Thyroid gland (tissue), 4 donors: ENCODE data around the gene GGT5.

Source experiments
- CTCF ChIP-seq, 6 experiments: fragments of 200-600 bp in 3 of 6; fragments of 450-650 bp in 3 of 6; sonication (generic) in 3 of 6; IDR thresholded peaks; one replicate each; pipeline ENCODE4 v1.5.1; 2016 to 2019; ENCODE audit warnings: antibody characterized with exemption in 6 of 6, mild to moderate bottlenecking in 2 of 6, inconsistent platforms in 1 of 6, moderate library complexity in 1 of 6
- POLR2A ChIP-seq, 2 donors: fragments of 450-650 bp; IDR thresholded peaks; one replicate each; pipeline ENCODE4 v1.6.1; 2017; ENCODE audit warnings: antibody characterized with exemption in 2 of 2, mild to moderate bottlenecking in 2 of 2, moderate library complexity in 1 of 2

DNA sequence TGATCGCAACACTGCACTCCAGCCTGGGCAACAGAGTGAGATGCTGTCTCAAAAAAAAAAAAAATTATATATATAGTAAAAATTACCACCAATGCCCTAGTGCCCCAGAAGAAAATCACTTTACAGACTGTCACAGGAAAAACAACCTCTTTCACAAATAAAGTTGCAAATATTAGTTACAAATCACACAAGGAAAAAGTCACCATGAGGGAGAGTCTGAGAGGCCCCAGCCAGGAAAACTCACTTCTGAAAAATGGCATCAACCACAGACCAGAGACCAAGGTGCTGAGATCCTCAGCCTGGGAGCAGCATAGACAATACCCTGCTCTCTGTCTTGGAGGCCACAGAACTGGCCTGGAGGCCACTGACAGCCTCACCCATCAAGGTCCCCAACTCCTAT lies 20.4 kb downstream of the GGT5 start:
- TF ChIP-seq CTCF (IDR thresholded peaks at IDR 0.05) (no peak), POLR2A (IDR thresholded peaks at IDR 0.05) (no peak)
